ENCODE measurements around the gene WDR53.

WDR53 gene

DNA sequence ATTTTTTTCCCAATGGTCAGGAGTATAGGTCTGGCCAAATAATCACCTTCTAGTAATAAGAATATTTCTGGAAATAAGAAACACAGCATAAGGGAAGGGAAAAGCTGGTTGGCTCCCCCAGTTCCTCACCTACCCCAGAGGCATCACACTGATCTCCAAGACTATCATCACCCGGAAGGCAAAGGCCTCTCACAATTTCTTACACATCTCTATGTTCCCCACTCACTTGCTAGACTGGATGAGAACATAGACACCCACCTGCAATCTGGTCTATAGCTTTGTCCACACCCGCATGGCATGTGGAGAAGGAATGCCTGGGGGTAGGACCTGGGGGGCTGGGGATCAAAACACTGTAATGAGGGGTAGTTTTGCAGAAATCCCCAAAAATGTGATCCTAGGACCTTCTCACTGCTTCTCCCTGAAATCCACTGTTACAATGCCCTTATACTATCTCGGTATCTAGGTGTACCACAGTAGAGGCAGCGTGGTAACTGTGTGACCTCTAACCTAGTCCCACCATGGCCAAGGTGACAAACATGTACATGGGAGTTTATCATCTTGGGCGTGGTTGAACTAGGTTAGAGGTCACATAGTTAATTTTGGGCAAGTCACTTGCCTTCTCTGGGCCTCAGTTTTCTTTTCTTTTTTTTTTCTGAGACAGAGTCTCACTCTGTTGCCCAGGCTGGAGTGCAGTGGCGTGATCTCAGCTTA is 41.6 kb upstream of the WDR53 start:
- H3K4me2 ChIP-seq (ENCODE audit: low read length, poor library complexity, severe bottlenecking): no peak overlapping the region
- H3K9me3 ChIP-seq (ENCODE audit: control insufficient read depth, low read length): no peaks in the 10 kb centered on the region
- no peaks in the 10 kb centered on the region for H3K36me3 ChIP-seq (ENCODE audit: control insufficient read depth in 1 of 2, insufficient read depth in 2 of 2, low read depth in 1 of 2, low read length in 2 of 2)
- no peak overlapping the region for H3K27ac ChIP-seq (ENCODE audit: low read length, poor library complexity, severe bottlenecking)
- no peak overlapping the region for H2AFZ ChIP-seq (ENCODE audit: low read depth, low read length)
- 89% methylated on average over 6 of the region's 6 CpGs for WGBS
- no peak overlapping the region for H3K4ac ChIP-seq (ENCODE audit: low read depth in 1 of 2, low read length in 2 of 2)
- no peak overlapping the region for H3K4me3 ChIP-seq (ENCODE audit: insufficient read depth in 1 of 2, low read depth in 1 of 2, low read length in 2 of 2)
- H2BK120ac ChIP-seq (ENCODE audit: low read depth, low read length): no peak overlapping the region
- H3K14ac ChIP-seq (ENCODE audit: low read length in 2 of 2): no peak overlapping the region
- no peak overlapping the region for H2BK5ac ChIP-seq (ENCODE audit: low read depth, low read length, poor library complexity, severe bottlenecking)
- peak overlapping the region; percentile 37 to 54 for H2BK12ac ChIP-seq (ENCODE audit: low read length in 2 of 2)
- H4K91ac ChIP-seq (ENCODE audit: low read length): no peak overlapping the region
- peaks cover 0 to 5% of the 10 kb centered on the region in 2 experiments for H3K27me3 ChIP-seq (ENCODE audit: control insufficient read depth in 1 of 2, insufficient read depth in 1 of 2, low read length in 2 of 2)
- H3K23ac ChIP-seq (ENCODE audit: low read length in 2 of 2): no peak overlapping the region
- H3K18ac ChIP-seq (ENCODE audit: low read depth in 1 of 2, low read length in 2 of 2): peak overlapping the region in 1 of 2 experiments; percentile 8
- H2BK15ac ChIP-seq (ENCODE audit: low read depth, poor library complexity, severe bottlenecking): peak overlapping the region; percentile 52
- H3K9ac ChIP-seq (ENCODE audit: low read length): peak overlapping the region; percentile 17
- H4K8ac ChIP-seq (ENCODE audit: low read length): no peak overlapping the region
- no peak overlapping the region for H2AK5ac ChIP-seq (ENCODE audit: low read length, severe bottlenecking)
- DNase-seq: no peak
- peaks cover 2% of the 10 kb centered on the region for H3K4me1 ChIP-seq (ENCODE audit: control insufficient read depth, insufficient read depth, low read depth, low read length)
- no peaks in the 10 kb centered on the region for H3K79me1 ChIP-seq (replicated peaks; ENCODE audit: low read length, poor library complexity, severe bottlenecking)

GRCh38 chr3:196609343-196609775 is 41.0 kb upstream of the WDR53 start:
- no peak overlapping the region for H3K27ac ChIP-seq (ENCODE audit: low read length, poor library complexity, severe bottlenecking)
- no peak overlapping the region for H2AK5ac ChIP-seq (ENCODE audit: low read length, severe bottlenecking)
- peak overlapping the region; percentile 17 for H3K9ac ChIP-seq (ENCODE audit: low read length)
- no peak overlapping the region for H2BK15ac ChIP-seq (ENCODE audit: low read depth, poor library complexity, severe bottlenecking)
- H3K27me3 ChIP-seq (ENCODE audit: control insufficient read depth in 1 of 2, insufficient read depth in 1 of 2, low read length in 2 of 2): peaks cover 0 to 7% of the 10 kb centered on the region in 2 experiments
- H2BK5ac ChIP-seq (ENCODE audit: low read depth, low read length, poor library complexity, severe bottlenecking): no peak overlapping the region
- peak; percentile 77 for DNase-seq
- no peak overlapping the region for H2AFZ ChIP-seq (ENCODE audit: low read depth, low read length)
- H3K79me1 ChIP-seq (replicated peaks; ENCODE audit: low read length, poor library complexity, severe bottlenecking): no peaks in the 10 kb centered on the region
- no peak overlapping the region for H3K4me3 ChIP-seq (ENCODE audit: insufficient read depth in 1 of 2, low read depth in 1 of 2, low read length in 2 of 2)
- no peak overlapping the region for H3K14ac ChIP-seq (ENCODE audit: low read length in 2 of 2)
- no peak overlapping the region for H2BK12ac ChIP-seq (ENCODE audit: low read length in 2 of 2)
- no peak overlapping the region for H3K18ac ChIP-seq (ENCODE audit: low read depth in 1 of 2, low read length in 2 of 2)
- H3K4me1 ChIP-seq (ENCODE audit: control insufficient read depth, insufficient read depth, low read depth, low read length): peaks cover 2% of the 10 kb centered on the region
- H3K4ac ChIP-seq (ENCODE audit: low read depth in 1 of 2, low read length in 2 of 2): no peak overlapping the region
- 40% methylated on average over 4 of the region's 5 CpGs for WGBS
- H3K4me2 ChIP-seq (ENCODE audit: low read length, poor library complexity, severe bottlenecking): no peak overlapping the region
- no peaks in the 10 kb centered on the region for H3K9me3 ChIP-seq (ENCODE audit: control insufficient read depth, low read length)
- no peak overlapping the region for H4K8ac ChIP-seq (ENCODE audit: low read length)
- H2BK120ac ChIP-seq (ENCODE audit: low read depth, low read length): no peak overlapping the region
- H4K91ac ChIP-seq (ENCODE audit: low read length): no peak overlapping the region
- H3K23ac ChIP-seq (ENCODE audit: low read length in 2 of 2): no peak overlapping the region
- H3K36me3 ChIP-seq (ENCODE audit: control insufficient read depth in 1 of 2, insufficient read depth in 2 of 2, low read depth in 1 of 2, low read length in 2 of 2): no peaks in the 10 kb centered on the region

DNA sequence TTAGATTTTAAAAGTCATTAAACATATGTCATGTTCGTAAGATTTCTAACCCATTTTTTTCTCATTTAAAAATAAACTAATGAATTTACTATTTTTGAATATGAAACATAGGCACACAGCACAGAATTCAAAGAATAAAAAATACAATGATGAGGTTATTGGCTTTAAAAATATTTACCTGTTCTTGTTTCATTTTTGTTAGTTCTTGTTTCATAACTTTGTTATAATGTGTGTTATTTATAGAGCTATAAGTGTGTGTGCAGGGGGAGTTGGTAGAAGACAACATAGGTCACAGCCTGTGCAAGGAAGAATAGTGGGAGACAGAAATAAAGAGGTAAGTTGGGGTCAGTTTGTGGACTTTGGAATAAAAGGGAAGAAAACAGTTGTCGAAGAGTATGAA is 40.3 kb upstream of the WDR53 start:
- H2BK15ac ChIP-seq (ENCODE audit: low read depth, poor library complexity, severe bottlenecking): no peak overlapping the region
- H3K9ac ChIP-seq (ENCODE audit: low read length): no peak overlapping the region
- no peak overlapping the region for H3K14ac ChIP-seq (ENCODE audit: low read length in 2 of 2)
- H3K23ac ChIP-seq (ENCODE audit: low read length in 2 of 2): no peak overlapping the region
- H3K27ac ChIP-seq (ENCODE audit: low read length, poor library complexity, severe bottlenecking): no peak overlapping the region
- no peak overlapping the region for H2AK5ac ChIP-seq (ENCODE audit: low read length, severe bottlenecking)
- H3K27me3 ChIP-seq (ENCODE audit: control insufficient read depth in 1 of 2, insufficient read depth in 1 of 2, low read length in 2 of 2): peaks cover 2 to 9% of the 10 kb centered on the region in 2 experiments
- no peak overlapping the region for H4K8ac ChIP-seq (ENCODE audit: low read length)
- no peak overlapping the region for H3K4me2 ChIP-seq (ENCODE audit: low read length, poor library complexity, severe bottlenecking)
- WGBS: no CpG with 5 or more reads among the region's 2 CpGs
- no peak for DNase-seq
- no peaks in the 10 kb centered on the region for H3K36me3 ChIP-seq (ENCODE audit: control insufficient read depth in 1 of 2, insufficient read depth in 2 of 2, low read depth in 1 of 2, low read length in 2 of 2)
- no peak overlapping the region for H2BK120ac ChIP-seq (ENCODE audit: low read depth, low read length)
- H2BK5ac ChIP-seq (ENCODE audit: low read depth, low read length, poor library complexity, severe bottlenecking): no peak overlapping the region
- no peaks in the 10 kb centered on the region for H3K9me3 ChIP-seq (ENCODE audit: control insufficient read depth, low read length)
- no peaks in the 10 kb centered on the region for H3K79me1 ChIP-seq (replicated peaks; ENCODE audit: low read length, poor library complexity, severe bottlenecking)
- no peak overlapping the region for H4K91ac ChIP-seq (ENCODE audit: low read length)
- no peak overlapping the region for H2AFZ ChIP-seq (ENCODE audit: low read depth, low read length)
- no peak overlapping the region for H3K4ac ChIP-seq (ENCODE audit: low read depth in 1 of 2, low read length in 2 of 2)
- no peak overlapping the region for H3K4me3 ChIP-seq (ENCODE audit: insufficient read depth in 1 of 2, low read depth in 1 of 2, low read length in 2 of 2)
- H2BK12ac ChIP-seq (ENCODE audit: low read length in 2 of 2): no peak overlapping the region
- H3K4me1 ChIP-seq (ENCODE audit: control insufficient read depth, insufficient read depth, low read depth, low read length): peaks cover 2% of the 10 kb centered on the region
- H3K18ac ChIP-seq (ENCODE audit: low read depth in 1 of 2, low read length in 2 of 2): no peak overlapping the region

DNA sequence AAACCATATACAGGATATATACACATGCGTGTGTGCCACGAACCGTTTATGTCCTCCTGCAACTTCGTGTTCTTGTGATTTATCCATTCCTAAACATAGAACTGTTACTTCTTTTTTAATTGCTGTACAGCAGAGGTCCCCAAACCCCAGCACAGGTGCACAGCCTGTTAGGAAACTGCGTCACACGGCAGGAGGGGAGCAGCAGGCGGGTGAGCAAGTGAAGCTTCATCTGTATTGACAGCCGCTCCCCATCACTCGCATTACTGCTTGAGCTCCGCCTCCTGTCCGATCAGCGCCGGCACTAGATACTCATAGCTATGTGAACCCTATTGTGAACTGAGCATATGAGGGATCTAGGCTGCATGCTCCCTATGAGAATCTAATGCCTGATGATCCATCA is 36.2 kb upstream of the WDR53 start:
- Histone ChIP-seq H3K18ac (ENCODE audit: low read depth in 1 of 2, low read length in 2 of 2) (no peak overlapping the region), H2BK120ac (ENCODE audit: low read depth, low read length) (no peak overlapping the region), H3K9me3 (ENCODE audit: control insufficient read depth, low read length) (no peaks in the 10 kb centered on the region), H3K4me3 (ENCODE audit: insufficient read depth in 1 of 2, low read depth in 1 of 2, low read length in 2 of 2) (no peak overlapping the region), H2AK5ac (ENCODE audit: low read length, severe bottlenecking) (no peak overlapping the region), H3K23ac (ENCODE audit: low read length in 2 of 2) (no peak overlapping the region), H2BK12ac (ENCODE audit: low read length in 2 of 2) (no peak overlapping the region), H3K36me3 (ENCODE audit: control insufficient read depth in 1 of 2, insufficient read depth in 2 of 2, low read depth in 1 of 2, low read length in 2 of 2) (no peaks in the 10 kb centered on the region), H3K9ac (ENCODE audit: low read length) (no peak overlapping the region), H3K27me3 (ENCODE audit: control insufficient read depth in 1 of 2, insufficient read depth in 1 of 2, low read length in 2 of 2) (peaks cover 4 to 9% of the 10 kb centered on the region in 2 experiments), H3K27ac (ENCODE audit: low read length, poor library complexity, severe bottlenecking) (no peak overlapping the region), H4K8ac (ENCODE audit: low read length) (no peak overlapping the region), H2AFZ (ENCODE audit: low read depth, low read length) (no peak overlapping the region), H2BK15ac (ENCODE audit: low read depth, poor library complexity, severe bottlenecking) (no peak overlapping the region), H3K4me2 (ENCODE audit: low read length, poor library complexity, severe bottlenecking) (no peak overlapping the region), H4K91ac (ENCODE audit: low read length) (no peak overlapping the region), H3K4ac (ENCODE audit: low read depth in 1 of 2, low read length in 2 of 2) (no peak overlapping the region), H3K79me1 (replicated peaks; ENCODE audit: low read length, poor library complexity, severe bottlenecking) (no peaks in the 10 kb centered on the region), H2BK5ac (ENCODE audit: low read depth, low read length, poor library complexity, severe bottlenecking) (no peak overlapping the region), H3K14ac (ENCODE audit: low read length in 2 of 2) (no peak overlapping the region), H3K4me1 (ENCODE audit: control insufficient read depth, insufficient read depth, low read depth, low read length) (peaks cover 2% of the 10 kb centered on the region)
- no peak for DNase-seq
- 87% methylated on average over 13 of the region's 13 CpGs for WGBS

All from mesenchymal stem cell (in vitro differentiated cells and primary cell).